Stimulated activated naive CD4-positive, alpha-beta T cell treated with Interleukin-2 at 50 U/mL for 16 hours (primary cell): ENCODE measurements around the gene ANKRD61.
"Not testable (repeated sequence)": the region's sequence is repeated elsewhere in the genome, so short reads cannot be mapped to it uniquely, and the experiment has no call there.

Experiments
- DNase-seq: peaks from one replicate; lab custom pipeline; 2025; lab: John Stamatoyannopoulos, UW

Gene ANKRD61

GRCh38 chr7:6031567-6031966 is 391 bp downstream of the ANKRD61 start:
- no peak for DNase-seq

- DNase-seq: no peak
Measured at GRCh38 chr7:6032167-6032566, 991 bp downstream of the ANKRD61 start.

GRCh38 chr7:6032641-6033040 is 1.5 kb downstream of the ANKRD61 start:
- no peak for DNase-seq

GRCh38 chr7:6035165-6035564 is 4.0 kb downstream of the ANKRD61 start:
- DNase-seq: no peak

- DNase-seq: no peak
Measured at GRCh38 chr7:6035686-6036085, 4.5 kb downstream of the ANKRD61 start.

- DNase-seq: no peak
Measured at GRCh38 chr7:6049780-6050179, 18.6 kb downstream of the ANKRD61 start.

- DNase-seq: not testable (repeated sequence)
Measured at GRCh38 chr7:6051185-6051584, 20.0 kb downstream of the ANKRD61 start.

- no peak for DNase-seq
Measured at GRCh38 chr7:6056616-6057015, 25.4 kb downstream of the ANKRD61 start.

- DNase-seq: no peak
Measured at GRCh38 chr7:6057316-6058129, 26.3 kb downstream of the ANKRD61 start.

- not testable (repeated sequence) for DNase-seq
Measured at GRCh38 chr7:6059941-6060340, 28.8 kb downstream of the ANKRD61 start.

GRCh38 chr7:6071406-6071805 is 40.2 kb downstream of the ANKRD61 start:
- no peak for DNase-seq

GRCh38 chr7:6074612-6075380 is 43.6 kb downstream of the ANKRD61 start:
- DNase-seq: no peak

GRCh38 chr7:6078548-6078947 is 47.4 kb downstream of the ANKRD61 start:
- no peak for DNase-seq

- DNase-seq: not testable (repeated sequence)
Measured at GRCh38 chr7:6083047-6083446, 51.9 kb downstream of the ANKRD61 start.
